HG02642 (cell line): Measurements from ENCODE around the gene RIMBP2.

ENCODE experiments used
- ATAC-seq: cut with Tn5 transposase; IDR thresholded peaks from one replicate; pipeline ENCODE4 v1.9.1; 2021; ENCODE audit warnings: mild to moderate bottlenecking; ENCODE audit not compliant: unreplicated experiment, poor library complexity

RIMBP2 gene

DNA sequence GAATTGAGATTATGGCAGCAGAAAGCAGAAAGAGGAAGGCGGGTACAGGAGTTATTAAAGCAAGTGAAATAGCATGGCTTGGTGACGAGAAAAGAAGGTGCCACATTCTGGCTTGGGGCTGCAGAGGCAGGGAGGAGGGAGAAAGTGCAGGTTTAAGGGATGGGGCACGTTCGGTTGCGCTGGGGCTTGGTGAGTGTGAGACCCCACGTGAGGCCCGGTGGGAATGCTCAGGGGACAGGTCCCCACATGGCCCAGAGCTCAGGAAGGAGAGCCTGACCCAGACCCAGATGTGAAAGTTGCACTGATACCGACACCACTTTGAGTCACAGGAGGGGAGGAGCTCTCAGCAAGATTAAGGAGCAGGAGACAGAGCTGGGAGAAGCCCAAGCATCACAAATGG is 191.3 kb downstream of the RIMBP2 start:
- no peak for ATAC-seq

DNA sequence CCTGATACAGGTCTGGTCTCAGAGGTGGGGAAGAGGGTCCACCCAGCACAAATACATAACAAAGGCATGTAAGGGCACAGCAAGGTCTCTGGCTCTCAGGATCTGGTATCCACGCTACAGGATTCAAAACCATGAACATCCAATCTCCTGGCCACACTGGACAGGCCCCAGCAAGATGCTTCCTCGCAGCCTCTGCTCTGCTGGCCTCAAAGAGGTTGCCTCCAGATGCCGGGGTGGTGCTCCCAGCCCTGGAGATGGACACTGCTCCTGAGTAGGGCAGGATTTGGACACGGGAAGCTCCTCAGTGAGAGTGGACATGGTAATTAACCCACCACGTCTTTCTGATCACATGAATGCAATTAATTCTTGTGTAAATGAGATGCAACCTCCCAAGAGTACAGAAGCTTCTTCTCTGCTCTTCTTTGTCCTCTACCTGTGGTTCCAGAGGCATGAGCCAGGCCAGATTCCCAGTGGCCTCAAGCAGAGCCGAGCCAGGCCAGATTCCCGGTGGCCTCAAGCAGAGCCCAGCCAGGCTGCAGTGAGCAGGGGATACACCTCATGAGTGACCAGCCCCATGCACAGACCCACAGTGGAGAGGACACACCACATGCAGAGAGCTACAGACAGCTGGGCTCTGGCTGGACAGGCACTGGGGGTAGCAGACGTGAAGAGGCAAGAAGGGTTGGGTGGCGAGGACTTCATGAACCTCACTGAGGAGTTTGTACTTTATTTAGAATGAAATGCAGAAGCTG is 192.1 kb downstream of the RIMBP2 start:
- ATAC-seq, result no peak

DNA sequence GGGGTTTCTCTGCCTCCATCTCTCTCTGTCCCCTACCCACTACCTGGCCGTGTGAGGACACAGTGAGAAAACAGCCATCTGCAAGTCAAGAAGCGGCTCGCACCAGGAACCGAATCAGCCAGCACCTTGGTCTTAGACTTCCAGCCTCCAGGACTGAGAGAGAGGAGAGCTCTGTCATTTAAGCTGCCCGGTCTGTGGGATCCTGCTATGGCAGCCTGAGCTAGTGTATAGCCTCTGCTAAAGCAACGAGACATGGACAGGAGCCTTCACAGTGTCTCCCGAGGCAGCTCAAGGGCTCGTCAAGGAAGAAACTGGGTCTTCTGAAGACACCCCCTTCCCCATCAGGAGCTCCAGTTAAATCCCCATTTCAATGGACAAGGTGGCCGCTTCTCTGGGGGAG is 192.9 kb downstream of the RIMBP2 start:
- ATAC-seq, result no peak

GRCh38 chr12:130522244-130522834 is 193.8 kb downstream of the RIMBP2 start:
- no peak for ATAC-seq

DNA sequence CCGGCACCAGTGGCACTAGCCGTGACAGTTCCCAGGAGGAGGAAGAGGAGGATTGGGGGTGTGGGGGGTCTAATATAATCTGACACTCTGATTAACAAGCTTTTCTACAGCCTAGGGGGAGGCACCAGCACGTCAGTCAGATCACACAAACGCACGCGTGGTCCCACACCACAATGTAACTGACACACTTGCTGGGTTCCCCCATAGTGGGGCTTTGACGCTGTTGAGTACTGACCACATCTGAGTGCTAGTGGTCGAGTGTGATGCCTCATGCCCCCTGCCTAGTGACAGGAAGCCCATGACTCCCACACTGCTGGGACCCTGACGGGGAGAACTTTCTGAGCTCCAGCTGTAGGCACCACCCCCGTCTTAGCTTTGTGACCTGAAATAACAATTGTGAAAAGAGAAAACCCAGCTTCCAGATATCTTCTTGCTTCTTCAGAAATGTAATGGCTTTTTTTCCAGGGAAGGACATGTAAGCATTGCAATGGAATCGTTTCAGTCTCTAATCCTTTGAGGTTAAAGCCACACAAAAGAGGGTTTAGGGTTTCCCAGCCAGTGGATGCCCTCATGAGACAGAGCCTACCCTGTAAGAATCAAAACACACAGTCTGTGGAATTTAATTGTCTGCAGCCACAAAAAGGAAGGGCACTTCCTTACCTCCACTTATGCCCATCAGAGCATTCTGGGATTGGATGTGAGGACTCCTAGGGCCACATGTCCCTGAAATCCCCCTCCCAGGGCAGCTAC is 194.5 kb downstream of the RIMBP2 start:
- no peak for ATAC-seq

- ATAC-seq, result no peak
Observed at GRCh38 chr12:130520784-130521183, 195.3 kb downstream of the RIMBP2 start.

DNA sequence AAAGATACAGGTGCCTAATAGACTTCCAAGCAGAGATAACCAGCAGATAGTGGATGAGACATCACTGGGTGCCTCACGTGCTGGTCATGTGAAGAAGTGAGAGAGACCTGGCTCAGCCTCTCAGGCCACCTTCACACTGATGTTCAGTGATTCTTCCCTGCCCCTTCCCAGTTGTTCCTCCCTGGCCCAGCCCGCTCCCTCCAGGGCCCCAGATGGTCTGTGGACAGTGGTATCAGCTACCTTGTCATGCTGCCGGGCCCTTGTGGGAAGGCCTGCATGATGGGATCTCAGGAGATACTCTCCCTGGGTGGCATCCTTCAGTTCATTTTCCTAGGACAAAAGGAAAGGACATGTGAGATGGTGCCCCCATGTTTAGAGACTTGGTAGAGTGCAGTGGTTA is 198.5 kb downstream of the RIMBP2 start:
- ATAC-seq, result no peak

- no peak for ATAC-seq
Observed at GRCh38 chr12:130514149-130514551, 201.9 kb downstream of the RIMBP2 start.

DNA sequence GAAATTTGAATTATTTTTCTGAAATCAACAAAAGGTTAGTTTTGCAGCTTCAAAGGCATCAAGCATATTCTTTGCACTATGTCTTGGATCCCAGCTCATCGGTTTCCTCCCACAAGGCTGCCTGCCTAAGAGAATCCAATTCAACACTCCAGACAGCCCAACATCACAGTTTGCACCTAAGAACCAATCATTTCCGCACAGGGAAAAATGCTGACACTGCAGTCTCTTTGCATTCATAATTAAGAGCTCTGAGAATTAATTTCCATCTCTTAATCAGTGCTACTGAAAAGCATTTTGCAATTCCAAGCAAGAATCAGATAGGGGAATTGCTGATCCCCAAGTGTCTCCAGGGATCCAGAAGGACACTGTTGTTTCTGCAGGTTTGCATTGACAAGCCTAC is 202.5 kb downstream of the RIMBP2 start:
- no peak for ATAC-seq

- ATAC-seq, result no peak
Observed at GRCh38 chr12:130511285-130511684, 204.8 kb downstream of the RIMBP2 start.

DNA sequence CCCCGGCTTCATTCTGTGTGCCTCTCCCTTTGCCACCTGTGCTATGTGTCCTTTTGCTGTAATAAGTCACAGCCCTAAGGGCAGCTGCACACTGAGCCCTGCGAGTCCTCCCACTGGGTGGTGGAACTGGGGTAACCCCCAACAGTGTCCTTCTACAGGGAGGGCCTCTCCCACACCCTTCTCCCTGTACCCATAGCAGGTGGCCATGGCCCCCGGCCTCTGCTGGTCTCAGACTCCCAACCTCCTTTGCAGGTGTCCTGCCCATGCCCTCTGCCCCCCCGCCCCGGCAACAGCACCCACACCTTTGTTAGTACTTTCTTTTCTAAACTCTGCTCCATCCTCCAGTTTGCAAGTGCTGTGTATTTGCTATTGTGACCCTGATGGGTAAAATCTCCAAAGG is 206.6 kb downstream of the RIMBP2 start:
- ATAC-seq, result no peak

- no peak for ATAC-seq
Observed at GRCh38 chr12:130508847-130509246, 207.3 kb downstream of the RIMBP2 start.

GRCh38 chr12:130508318-130508717 is 207.8 kb downstream of the RIMBP2 start:
- ATAC-seq, result no peak

- ATAC-seq, result no peak
Observed at GRCh38 chr12:130506844-130507243, 209.3 kb downstream of the RIMBP2 start.

GRCh38 chr12:130504840-130505175 is 211.3 kb downstream of the RIMBP2 start:
- no peak for ATAC-seq

DNA sequence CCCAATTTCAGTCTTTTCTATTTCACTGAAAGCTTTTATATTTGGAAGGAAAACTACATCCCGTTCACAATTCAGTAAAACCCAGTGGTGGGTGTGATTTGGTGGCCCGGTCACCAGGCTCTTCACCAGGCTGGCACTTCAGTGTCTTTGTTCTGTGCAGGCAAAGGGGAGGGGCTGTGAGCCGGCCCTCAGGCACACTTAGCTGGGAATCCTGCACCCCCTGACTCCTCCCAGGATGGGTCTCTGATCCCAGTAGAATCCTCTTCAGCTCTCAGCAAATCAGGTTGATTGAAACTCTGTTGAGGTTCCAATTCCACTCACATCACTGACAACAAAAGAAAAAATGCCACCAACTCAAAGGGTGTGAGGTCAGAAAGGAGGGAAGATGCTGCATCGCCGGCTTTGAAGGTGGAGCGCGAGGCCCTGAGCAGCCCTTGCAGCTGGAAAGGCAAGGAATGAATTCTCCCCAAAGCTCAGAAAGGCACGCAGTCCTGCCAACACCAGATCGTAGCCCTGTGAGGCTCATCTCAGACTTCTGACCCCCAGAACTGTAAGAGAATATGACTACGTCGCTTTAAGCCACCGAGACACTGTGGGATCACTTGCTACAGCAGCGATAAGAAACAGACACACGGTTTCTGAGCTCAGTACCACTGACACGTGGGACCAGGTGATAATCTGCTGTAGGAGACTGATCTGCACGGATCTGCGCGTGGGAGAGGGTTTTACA is 211.8 kb downstream of the RIMBP2 start:
- ATAC-seq, result no peak

DNA sequence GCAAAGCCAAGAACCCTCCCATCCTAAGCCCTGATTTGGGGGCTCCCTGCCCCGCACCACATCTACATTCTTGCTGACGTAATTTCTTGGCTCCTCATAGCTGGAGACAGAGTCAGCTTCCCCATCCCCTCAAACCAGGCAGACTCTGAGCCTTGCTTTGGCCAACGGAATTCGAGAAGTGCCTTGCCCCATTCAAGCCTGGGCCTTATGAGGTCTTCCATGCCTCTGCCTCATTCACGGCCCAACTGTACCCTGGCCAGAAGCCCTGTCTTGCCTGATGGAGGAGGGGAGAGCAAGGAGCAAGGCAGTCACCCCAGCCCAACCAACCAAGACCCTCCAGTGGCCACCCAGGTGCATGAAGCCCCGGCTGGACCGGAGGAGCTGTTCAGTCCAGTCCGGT is 214.3 kb downstream of the RIMBP2 start:
- no peak for ATAC-seq

GRCh38 chr12:130500835-130501330 is 215.2 kb downstream of the RIMBP2 start:
- no peak for ATAC-seq

GRCh38 chr12:130499474-130499873 is 216.6 kb downstream of the RIMBP2 start:
- ATAC-seq, result no peak

GRCh38 chr12:130498589-130499385 is 217.3 kb downstream of the RIMBP2 start:
- no peak for ATAC-seq
